WTC11 (cell line): ENCODE measurements around the gene MARS1. TPM values are rescaled to one million over a fixed set of nuclear protein-coding genes. Genes with fewer than 3 reads are reported as not detected.

ENCODE experiments used
- AFF4 ChIP-seq: sonication (generic); formaldehyde crosslinking; IDR thresholded peaks from 2 replicates; pipeline ENCODE4 v1.8.1; 2023; ENCODE audit warnings: mild to moderate bottlenecking, missing genetic modification reagents, borderline replicate concordance
- AR ChIP-seq: fragments of 250-450 bp; sonication (Bioruptor Pico); IDR thresholded peaks from 2 replicates; pipeline ENCODE4 v1.9.0; 2021; ENCODE audit warnings: mild to moderate bottlenecking
- ATF3 ChIP-seq: sonication (generic); formaldehyde crosslinking; conservative IDR thresholded peaks from 2 replicates; pipeline ENCODE4 v1.8.1; 2022; ENCODE audit warnings: mild to moderate bottlenecking, missing genetic modification reagents
- E2F5 ChIP-seq: sonication (generic); formaldehyde crosslinking; IDR thresholded peaks from 2 replicates; pipeline ENCODE4 v1.8.1; 2022; ENCODE audit warnings: mild to moderate bottlenecking, moderate library complexity, missing genetic modification reagents
- GABPB1 ChIP-seq: sonication (generic); formaldehyde crosslinking; IDR thresholded peaks from 2 replicates; pipeline ENCODE4 v1.8.1; 2023; ENCODE audit warnings: mild to moderate bottlenecking, missing genetic modification reagents
- GTF2I ChIP-seq: fragments of 250-450 bp; sonication (Bioruptor Pico); conservative IDR thresholded peaks from 2 replicates; pipeline ENCODE4 v1.4.0; 2021; ENCODE audit warnings: mild to moderate bottlenecking
- HMGXB4 ChIP-seq: sonication (generic); formaldehyde crosslinking; IDR thresholded peaks from 2 replicates; pipeline ENCODE4 v1.8.1; 2023; ENCODE audit warnings: mild to moderate bottlenecking, moderate library complexity, missing genetic modification reagents
- JUN ChIP-seq: sonication (generic); formaldehyde crosslinking; IDR thresholded peaks from 2 replicates; pipeline ENCODE4 v1.8.0; 2023; ENCODE audit warnings: mild to moderate bottlenecking, missing genetic modification reagents
- MAX ChIP-seq: sonication (generic); formaldehyde crosslinking; IDR thresholded peaks from 2 replicates; pipeline ENCODE4 v1.8.0; 2022; ENCODE audit warnings: mild to moderate bottlenecking, missing genetic modification reagents
- NFATC4 ChIP-seq: fragments of 250-450 bp; sonication (Bioruptor Pico); IDR thresholded peaks from 2 replicates; pipeline ENCODE4 v1.9.0; 2021; ENCODE audit warnings: mild to moderate bottlenecking
- RELA ChIP-seq: sonication (generic); formaldehyde crosslinking; IDR thresholded peaks from 2 replicates; pipeline ENCODE4 v1.8.1; 2022; ENCODE audit warnings: missing genetic modification reagents, mild to moderate bottlenecking, borderline replicate concordance
- RORB ChIP-seq: fragments of 250-450 bp; sonication (Bioruptor Pico); IDR thresholded peaks from 2 replicates; pipeline ENCODE4 v1.9.0; 2021; ENCODE audit warnings: mild to moderate bottlenecking
- SMAD4 ChIP-seq: sonication (generic); formaldehyde crosslinking; IDR thresholded peaks from 2 replicates; pipeline ENCODE4 v1.8.0; 2022; ENCODE audit warnings: mild to moderate bottlenecking, missing genetic modification reagents
- SOX15 ChIP-seq: fragments of 250-450 bp; sonication (Bioruptor Pico); IDR thresholded peaks from 2 replicates; pipeline ENCODE4 v1.9.0; 2021; ENCODE audit warnings: mild to moderate bottlenecking
- SP1 ChIP-seq: sonication (generic); formaldehyde crosslinking; conservative IDR thresholded peaks from 2 replicates; pipeline ENCODE4 v1.8.1; 2022; ENCODE audit warnings: missing genetic modification reagents
- TEAD1 ChIP-seq: sonication (generic); formaldehyde crosslinking; IDR thresholded peaks from 2 replicates; pipeline ENCODE4 v1.8.0; 2022; ENCODE audit warnings: mild to moderate bottlenecking, missing genetic modification reagents
- ZNF416 ChIP-seq: fragments of 250-450 bp; sonication (Bioruptor Pico); IDR thresholded peaks from 2 replicates; pipeline ENCODE4 v1.9.0; 2021; ENCODE audit warnings: mild to moderate bottlenecking, inconsistent platforms
- ZNF425 ChIP-seq: fragments of 250-450 bp; sonication (Bioruptor Pico); conservative IDR thresholded peaks from 2 replicates; pipeline ENCODE4 v1.9.0; 2021; ENCODE audit warnings: mild to moderate bottlenecking
- ZNF532 ChIP-seq: fragments of 250-450 bp; sonication (Bioruptor Pico); IDR thresholded peaks from 2 replicates; pipeline ENCODE4 v1.9.0; 2021; ENCODE audit warnings: mild to moderate bottlenecking, borderline replicate concordance
- ZSCAN18 ChIP-seq: fragments of 250-450 bp; sonication (Bioruptor Pico); IDR thresholded peaks from 2 replicates; pipeline ENCODE4 v2.1.2; 2022; ENCODE audit warnings: mild to moderate bottlenecking, moderate library complexity
- total RNA-seq: library from RNA; stranded (reverse); gene quantifications from 3 replicates; pipeline ENCODE4 v1.2.3, GENCODE V29; 2021

Gene MARS1
- total RNA-seq, 1 experiment from 2014 or later, result 367 TPM

GRCh38 chr12:57520053-57520818 is 32.4 kb downstream of the MARS1 start, which contains the start of gene DDIT3 (continued):
- TF ChIP-seq GTF2I (CRISPR knock-in tag) (no peak), E2F5 (CRISPR knock-in tag) (0 out of 2 replicates have a peak, but pooled peaks have one; percentile 33), ZSCAN18 (CRISPR knock-in tag) (peak; percentile 16; the same call in 1 of the 2 replicates), ZNF416 (CRISPR knock-in tag) (peak; percentile 30; the same call in 1 of the 2 replicates), AFF4 (CRISPR knock-in tag) (no peak), AR (CRISPR knock-in tag) (no peak), ZNF532 (CRISPR knock-in tag) (0 out of 2 replicates have a peak, but pooled peaks have one; percentile 11), SP1 (CRISPR knock-in tag) (peak; percentile 95), RORB (CRISPR knock-in tag) (no peak), ZNF425 (CRISPR knock-in tag) (no peak), HMGXB4 (CRISPR knock-in tag) (peak; percentile 25; the same call in 1 of the 2 replicates), RELA (no peak), SOX15 (no peak), JUN (no peak), NFATC4 (CRISPR knock-in tag) (no peak; the same call in none of the 2 replicates), ATF3 (CRISPR knock-in tag) (no peak; the same call in 1 of the 2 replicates), MAX (CRISPR knock-in tag) (peak; percentile 11; the same call in 1 of the 2 replicates), SMAD4 (CRISPR knock-in tag) (no peak), TEAD1 (no peak), GABPB1 (CRISPR knock-in tag) (peak; percentile 87)
